AG09309 (cell line): ENCODE results near the gene KISS1R.

Experiments used
- DNase-seq: peaks from one replicate; pipeline ENCODE4 v3.0.0-alpha.2; 2010; ENCODE audit warnings: low read depth
- H3K4me3 ChIP-seq: 2 replicates; pipeline ENCODE4 v1.5.1; 2011; ENCODE audit warnings: mild to moderate bottlenecking, low read depth, low read length, moderate library complexity; ENCODE audit not compliant: control insufficient read depth
- CTCF ChIP-seq: IDR thresholded peaks from 2 replicates; pipeline ENCODE4 v1.5.1; 2011; ENCODE audit warnings: mild to moderate bottlenecking, low read depth, low read length, inconsistent platforms; ENCODE audit not compliant: insufficient read depth, control insufficient read depth; ENCODE audit errors: missing control alignments

KISS1R gene

GRCh38 chr19:896999-897398 lies 20.1 kb upstream of the KISS1R start:
- no peak overlapping the region for H3K4me3 ChIP-seq
- DNase-seq = no peak
- TF ChIP-seq CTCF = no peak

- no peak overlapping the region for H3K4me3 ChIP-seq
- peak; percentile 9 for TF ChIP-seq CTCF
- DNase-seq = no peak
Measured at GRCh38 chr19:897442-898039, 19.6 kb upstream of the KISS1R start.

GRCh38 chr19:898663-899062 lies 18.5 kb upstream of the KISS1R start:
- no peak overlapping the region for H3K4me3 ChIP-seq
- no peak for TF ChIP-seq CTCF
- no peak for DNase-seq

- TF ChIP-seq CTCF = no peak
- DNase-seq = no peak
- no peak overlapping the region for H3K4me3 ChIP-seq
Measured at GRCh38 chr19:899336-900042, 17.6 kb upstream of the KISS1R start.

GRCh38 chr19:900043-900301 lies 17.2 kb upstream of the KISS1R start:
- no peak for TF ChIP-seq CTCF
- DNase-seq = no peak
- no peak overlapping the region for H3K4me3 ChIP-seq

GRCh38 chr19:900302-901111 lies 16.6 kb upstream of the KISS1R start:
- no peak overlapping the region for H3K4me3 ChIP-seq
- no peak for DNase-seq
- TF ChIP-seq CTCF = no peak
